GM23248 (cell line): ENCODE results near the gene CA4. TPM values are rescaled to one million over a fixed set of nuclear protein-coding genes. Genes with fewer than 3 reads are reported as not detected.

Experiments used
- DNase-seq: peaks from one replicate; pipeline ENCODE4 v3.0.0-alpha.2; 2015
- H2AFZ ChIP-seq: fragments of 200-600 bp; sonication (generic); 2 replicates; pipeline ENCODE4 v1.6.1; 2016; ENCODE audit warnings: antibody characterized with exemption
- H3F3A ChIP-seq: fragments of 200-600 bp; sonication (generic); 2 replicates; pipeline ENCODE4 v1.6.1; 2016; ENCODE audit warnings: mild to moderate bottlenecking, antibody characterized with exemption, mixed run types; ENCODE audit not compliant: insufficient read depth
- H3K27ac ChIP-seq: fragments of 200-600 bp; sonication (generic); 2 replicates; pipeline ENCODE4 v1.5.1; 2016; ENCODE audit warnings: mild to moderate bottlenecking
- H3K27me3 ChIP-seq: fragments of 200-600 bp; sonication (generic); replicated peaks from 2 replicates; pipeline ENCODE4 v1.6.1; 2016; ENCODE audit warnings: mild to moderate bottlenecking; ENCODE audit not compliant: insufficient read depth
- H3K36me3 ChIP-seq: fragments of 200-600 bp; sonication (generic); 2 replicates; pipeline ENCODE4 v1.6.1; 2016; ENCODE audit warnings: low read depth, mild to moderate bottlenecking
- H3K4me1 ChIP-seq: fragments of 200-600 bp; sonication (generic); 2 replicates; pipeline ENCODE4 v1.6.1; 2016; ENCODE audit warnings: mild to moderate bottlenecking; ENCODE audit not compliant: insufficient read depth
- H3K4me2 ChIP-seq: fragments of 200-600 bp; sonication (generic); one replicate; pipeline ENCODE4 v1.6.1; 2016; ENCODE audit warnings: mild to moderate bottlenecking; ENCODE audit not compliant: unreplicated experiment
- H3K4me3 ChIP-seq: fragments of 200-600 bp; sonication (generic); 2 replicates; pipeline ENCODE4 v1.5.1; 2016; ENCODE audit warnings: mild to moderate bottlenecking
- H3K79me2 ChIP-seq: fragments of 200-600 bp; sonication (generic); 2 replicates; pipeline ENCODE4 v1.6.1; 2016; ENCODE audit warnings: mild to moderate bottlenecking; ENCODE audit not compliant: insufficient read depth
- H3K9ac ChIP-seq: fragments of 200-600 bp; sonication (generic); 2 replicates; pipeline ENCODE4 v1.6.1; 2016; ENCODE audit warnings: mild to moderate bottlenecking
- H3K9me2 ChIP-seq: fragments of 200-600 bp; sonication (generic); 2 replicates; pipeline ENCODE4 v1.6.1; 2016; ENCODE audit warnings: mixed run types, mild to moderate bottlenecking, moderate library complexity; ENCODE audit not compliant: insufficient read depth
- H3K9me3 ChIP-seq: fragments of 200-600 bp; sonication (generic); one replicate; pipeline ENCODE4 v1.6.1; 2017; ENCODE audit warnings: low read depth
- H4K20me1 ChIP-seq: fragments of 200-600 bp; sonication (generic); 2 replicates; pipeline ENCODE4 v1.6.0; 2016; ENCODE audit not compliant: insufficient read depth
- EZH2 ChIP-seq: fragments of 200-600 bp; sonication (generic); IDR thresholded peaks from 2 replicates; pipeline ENCODE4 v1.6.1; 2018; ENCODE audit warnings: antibody characterized with exemption, mild to moderate bottlenecking; ENCODE audit not compliant: insufficient read depth, poor library complexity, severe bottlenecking
- EZH2phosphoT487 ChIP-seq: fragments of 200-600 bp; sonication (generic); IDR thresholded peaks from 2 replicates; pipeline ENCODE4 v1.6.1; 2018; ENCODE audit warnings: antibody characterized with exemption, moderate library complexity, mild to moderate bottlenecking, low read depth; ENCODE audit not compliant: insufficient read depth
- WGBS, 2 experiments: methylation state at CpG; one replicate each; pipeline ENCODE4 v1.1.6; 2015 to 2017; ENCODE audit warnings: low lambda C conversion rate in 2 of 2, low coverage in 1 of 2; ENCODE audit errors: missing lambda C conversion rate in 2 of 2; 5-methylcytosine and 5-hydroxymethylcytosine counted together
- in situ Hi-C: fragments of 300-500 bp; cut with MboI; formaldehyde crosslinking; loops from 2 replicates; pipeline ENCODE4 v1.15.0; 2020
- polyA plus RNA-seq: library from polyadenylated mRNA; unstranded; fragments of >200 nt; fragmentation: Nextera tagmentation; extraction: Ambion mirVana; gene quantifications from 2 replicates; pipeline ENCODE4 v1.2.1, GENCODE V29; 2016
- total RNA-seq: library from RNA; depleted of rRNA; stranded (reverse); fragments of >200 nt; shearing (Covaris generic); gene quantifications from 2 replicates; pipeline ENCODE4 v1.2.3, GENCODE V29; 2014

Gene CA4
- total and polyA plus RNA-seq, 2 experiments from 2014 or later = not detected

DNA sequence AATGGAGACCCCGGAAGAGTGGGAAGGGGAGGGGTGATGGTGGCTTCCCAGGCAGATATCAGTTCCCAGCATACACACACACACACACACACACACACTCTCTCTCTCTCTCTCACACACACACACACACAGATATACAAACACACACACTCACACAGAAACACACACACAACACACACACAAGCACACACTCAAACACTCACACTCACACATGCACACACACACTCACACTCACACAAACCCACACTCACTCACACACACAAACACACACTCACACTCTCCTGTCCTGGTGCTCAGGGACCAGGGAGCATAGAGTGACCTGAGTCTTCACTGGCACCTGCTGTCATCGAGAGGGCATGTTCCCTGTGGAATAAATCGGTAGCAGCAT is 5.6 kb downstream of the CA4 start:
- no peaks in the 10 kb centered on the region for H3K79me2 ChIP-seq
- no peaks in the 10 kb centered on the region for H4K20me1 ChIP-seq
- H2AFZ ChIP-seq = no peak overlapping the region
- H3K9ac ChIP-seq = no peak overlapping the region
- peaks cover 12% of the 10 kb centered on the region for H3K27me3 ChIP-seq
- H3K4me2 ChIP-seq = no peak overlapping the region
- H3K4me3 ChIP-seq = no peak overlapping the region
- H3K4me1 ChIP-seq = peaks cover 11% of the 10 kb centered on the region; the same call in 1 of the 2 replicates
- TF ChIP-seq EZH2 = no peak
- TF ChIP-seq EZH2phosphoT487 = no peak
- in situ Hi-C loops = no loop called here
- no peaks in the 10 kb centered on the region for H3K36me3 ChIP-seq
- H3K9me2 ChIP-seq = no peaks in the 10 kb centered on the region
- no peak for DNase-seq
- H3K9me3 ChIP-seq = no peaks in the 10 kb centered on the region
- H3F3A ChIP-seq = peaks cover 3% of the 10 kb centered on the region; the same call in 1 of the 2 replicates
- H3K27ac ChIP-seq = no peak overlapping the region
- WGBS, 2 experiments = 53 to 59% methylated on average over 3 of the region's 3 CpGs

DNA sequence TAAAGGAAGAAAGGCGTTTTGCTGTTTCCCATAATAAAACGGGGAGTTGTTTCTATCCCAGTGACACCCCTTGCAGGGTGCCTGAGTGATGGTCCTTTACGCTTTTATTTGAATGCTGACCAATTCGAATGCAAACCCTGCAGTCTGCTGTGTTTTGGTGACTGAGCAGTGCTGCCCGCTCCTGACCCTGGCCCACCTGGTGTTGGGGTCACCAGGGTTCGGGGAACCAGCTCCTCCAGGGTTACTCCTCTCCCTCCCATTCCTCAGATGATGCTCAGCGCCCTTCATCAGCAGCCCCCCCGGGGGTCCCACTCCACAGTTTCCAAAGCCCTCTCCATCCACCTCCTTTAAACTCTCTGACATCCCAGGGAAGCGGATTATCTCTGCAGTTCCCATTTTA is 6.0 kb downstream of the CA4 start:
- in situ Hi-C loops = no loop called here
- Histone ChIP-seq H3K9ac (no peak overlapping the region), H3K9me2 (no peaks in the 10 kb centered on the region), H3K4me2 (no peak overlapping the region), H2AFZ (no peak overlapping the region), H3K4me1 (peaks cover 11% of the 10 kb centered on the region; the same call in 1 of the 2 replicates), H3K27ac (no peak overlapping the region), H3K9me3 (no peaks in the 10 kb centered on the region), H3F3A (peaks cover 3% of the 10 kb centered on the region; the same call in 1 of the 2 replicates), H3K27me3 (peaks cover 8% of the 10 kb centered on the region), H3K4me3 (no peak overlapping the region), H3K36me3 (no peaks in the 10 kb centered on the region), H3K79me2 (no peaks in the 10 kb centered on the region), H4K20me1 (no peaks in the 10 kb centered on the region)
- WGBS, 2 experiments = 64 to 71% methylated on average over 8 to 9 of the region's 9 CpGs
- no peak for TF ChIP-seq EZH2phosphoT487
- TF ChIP-seq EZH2 = no peak
- no peak for DNase-seq

DNA sequence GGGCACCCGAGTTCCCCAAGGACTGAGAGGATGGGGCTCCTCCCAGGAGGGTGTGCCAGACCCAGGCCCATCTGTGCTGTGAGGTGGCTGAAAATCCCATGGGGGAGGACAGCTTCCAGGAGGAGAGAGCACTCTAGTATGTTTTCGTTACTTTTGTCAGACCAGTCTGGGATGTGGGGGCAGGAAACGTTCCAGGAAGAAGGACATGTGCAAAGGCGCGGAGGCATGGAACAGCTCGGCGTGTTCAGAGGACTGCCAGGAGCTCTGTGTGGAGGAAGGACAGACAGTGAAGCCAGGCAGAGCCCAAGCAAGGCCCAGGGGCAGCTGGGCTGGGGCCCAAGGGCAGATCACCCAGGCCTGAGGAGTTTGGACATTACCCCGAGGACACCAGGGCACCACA is 7.0 kb downstream of the CA4 start:
- no peaks in the 10 kb centered on the region for H3K79me2 ChIP-seq

DNA sequence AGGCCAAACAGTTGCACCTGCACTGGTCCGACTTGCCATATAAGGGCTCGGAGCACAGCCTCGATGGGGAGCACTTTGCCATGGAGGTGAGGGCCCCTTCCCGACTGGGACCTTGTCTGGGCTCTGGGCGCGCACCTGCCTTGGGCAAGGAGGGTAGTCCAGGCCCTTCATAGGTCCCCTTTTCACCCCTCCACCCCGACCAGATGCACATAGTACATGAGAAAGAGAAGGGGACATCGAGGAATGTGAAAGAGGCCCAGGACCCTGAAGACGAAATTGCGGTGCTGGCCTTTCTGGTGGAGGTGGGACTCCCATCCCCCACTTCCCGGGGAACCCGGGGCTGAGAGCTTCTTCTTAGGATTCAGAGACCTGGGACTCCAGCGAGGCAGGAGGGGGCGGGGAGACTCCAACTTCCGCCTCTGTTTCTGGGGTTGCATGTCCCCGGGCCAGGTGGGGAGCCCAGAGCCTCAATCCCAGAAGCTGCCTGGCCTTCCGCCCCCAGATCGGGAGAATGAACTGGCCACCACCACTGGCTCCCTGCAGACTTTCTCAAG is 7.8 kb downstream of the CA4 start:
- in situ Hi-C loops = no loop called here
- no peaks in the 10 kb centered on the region for H3K9me2 ChIP-seq
- no peaks in the 10 kb centered on the region for H3K36me3 ChIP-seq
- no peak overlapping the region for H3K27ac ChIP-seq
- no peaks in the 10 kb centered on the region for H3K9me3 ChIP-seq
- DNase-seq = no peak
- H3K4me2 ChIP-seq = no peak overlapping the region
- H3K4me3 ChIP-seq = no peak overlapping the region
- no peak overlapping the region for H3K9ac ChIP-seq
- no peaks in the 10 kb centered on the region for H3K79me2 ChIP-seq
- H3F3A ChIP-seq = peaks cover 3% of the 10 kb centered on the region; the same call in 1 of the 2 replicates
- H4K20me1 ChIP-seq = no peaks in the 10 kb centered on the region
- peaks cover 11% of the 10 kb centered on the region; the same call in 1 of the 2 replicates for H3K4me1 ChIP-seq
- no peak overlapping the region for H2AFZ ChIP-seq
- WGBS, 2 experiments = 43 to 47% methylated on average over 17 to 18 of the region's 18 CpGs
- TF ChIP-seq EZH2phosphoT487 = no peak
- H3K27me3 ChIP-seq = no peaks in the 10 kb centered on the region

More for the DNA sequence above, 7.0 kb downstream of the CA4 start:
- in situ Hi-C loops = no loop called here
- H3K4me1 ChIP-seq = peaks cover 11% of the 10 kb centered on the region; the same call in 1 of the 2 replicates
- 68 to 70% methylated on average over 8 of the region's 8 CpGs for WGBS, 2 experiments
- no peaks in the 10 kb centered on the region for H3K9me3 ChIP-seq
- H3K9ac ChIP-seq = no peak overlapping the region
- peaks cover 3% of the 10 kb centered on the region; the same call in 1 of the 2 replicates for H3F3A ChIP-seq
- no peak overlapping the region for H3K4me2 ChIP-seq
- TF ChIP-seq EZH2 = no peak
- no peak for TF ChIP-seq EZH2phosphoT487
- no peak overlapping the region for H3K27ac ChIP-seq
- H3K4me3 ChIP-seq = no peak overlapping the region
- no peaks in the 10 kb centered on the region for H3K9me2 ChIP-seq
- no peaks in the 10 kb centered on the region for H3K27me3 ChIP-seq
- no peak for DNase-seq
- H3K36me3 ChIP-seq = no peaks in the 10 kb centered on the region
- no peaks in the 10 kb centered on the region for H4K20me1 ChIP-seq
- H2AFZ ChIP-seq = no peak overlapping the region
